Hematopoietic multipotent progenitor cell treated with erythropoietin and hydrocortisone succinate and interleukin-3 and kit ligand, for 6 days (in vitro differentiated cells): Measurements from ENCODE around the gene KRTAP10-4.
A peak's percentile ranks its signal among the peaks of the same experiment; 100 is the strongest.
"Not testable (repeated sequence)": the region's sequence is repeated elsewhere in the genome, so short reads cannot be mapped to it uniquely, and the experiment has no call there.

Source experiments
- DNase-seq: peaks from one replicate; pipeline ENCODE4 v3.0.0-alpha.2; 2015

KRTAP10-4 gene

DNA sequence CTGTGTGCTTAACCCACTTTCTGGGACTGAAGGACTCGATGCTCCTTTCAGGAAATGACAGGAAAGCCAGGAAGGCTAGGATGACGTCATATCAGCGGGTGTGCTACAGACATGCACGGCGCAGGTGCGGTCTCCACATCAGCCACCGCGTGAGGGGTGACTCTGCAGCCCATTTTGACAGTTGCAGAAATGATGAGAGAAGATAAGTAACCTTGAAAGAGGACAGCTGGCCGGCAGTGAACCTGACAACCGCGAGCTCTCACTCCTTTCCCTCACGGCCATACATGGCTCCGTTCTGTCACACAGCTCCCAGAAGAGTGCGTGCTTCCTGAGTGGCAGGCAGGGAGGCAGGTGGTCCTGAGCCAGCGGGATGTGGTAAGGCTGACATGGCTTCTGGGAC is 8.5 kb downstream of the KRTAP10-4 start:
- no peak for DNase-seq

DNA sequence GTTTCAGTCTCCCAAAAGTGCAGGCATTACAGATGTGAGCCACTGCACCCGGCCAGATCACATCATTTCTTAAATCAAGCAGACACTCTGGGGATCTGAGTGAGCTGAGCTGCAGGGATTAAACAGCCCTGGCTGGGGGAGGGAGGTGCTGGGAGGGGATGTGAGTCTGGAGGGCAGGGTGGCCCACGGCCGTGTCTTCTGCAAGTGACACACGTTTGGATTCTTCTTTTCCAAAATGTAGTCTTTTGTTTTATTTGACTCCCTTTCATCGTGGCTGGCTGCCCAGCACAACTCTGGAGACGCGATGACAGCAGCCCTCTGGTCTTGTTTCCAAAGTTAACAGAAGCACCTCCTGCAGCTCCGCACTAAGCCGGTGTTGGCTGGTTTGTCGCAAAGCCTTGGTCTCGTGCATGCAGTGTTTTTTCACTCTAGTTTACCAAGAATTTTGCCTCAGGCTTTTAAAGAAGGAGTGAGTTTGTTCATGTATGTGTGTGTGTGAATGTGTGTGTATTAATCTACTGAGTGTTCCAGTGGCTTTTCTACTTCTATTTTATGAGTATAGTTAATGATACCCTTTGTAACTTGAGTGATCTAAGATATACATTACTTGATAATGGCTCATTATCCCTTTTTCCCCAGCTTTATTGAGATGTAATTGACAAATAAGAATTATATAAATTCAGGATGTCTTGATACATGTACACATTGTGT is 9.7 kb downstream of the KRTAP10-4 start:
- DNase-seq, result no peak

DNA sequence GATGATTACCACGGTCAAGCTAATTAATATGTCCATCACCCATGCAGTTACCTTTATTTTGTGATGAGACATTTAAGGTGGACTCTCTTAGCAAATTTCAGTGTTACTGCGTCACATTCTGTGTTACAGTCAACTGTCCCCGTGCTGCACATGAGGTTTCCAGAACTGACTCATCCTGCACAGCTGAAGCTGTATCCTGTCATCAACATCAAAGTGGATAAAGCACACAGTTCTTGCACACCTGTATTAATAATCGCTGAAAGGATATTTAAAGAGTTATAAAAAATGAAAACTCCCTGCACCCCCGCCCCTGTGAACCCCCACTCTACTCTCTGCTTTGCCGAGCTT is 10.2 kb downstream of the KRTAP10-4 start:
- no peak for DNase-seq

DNA sequence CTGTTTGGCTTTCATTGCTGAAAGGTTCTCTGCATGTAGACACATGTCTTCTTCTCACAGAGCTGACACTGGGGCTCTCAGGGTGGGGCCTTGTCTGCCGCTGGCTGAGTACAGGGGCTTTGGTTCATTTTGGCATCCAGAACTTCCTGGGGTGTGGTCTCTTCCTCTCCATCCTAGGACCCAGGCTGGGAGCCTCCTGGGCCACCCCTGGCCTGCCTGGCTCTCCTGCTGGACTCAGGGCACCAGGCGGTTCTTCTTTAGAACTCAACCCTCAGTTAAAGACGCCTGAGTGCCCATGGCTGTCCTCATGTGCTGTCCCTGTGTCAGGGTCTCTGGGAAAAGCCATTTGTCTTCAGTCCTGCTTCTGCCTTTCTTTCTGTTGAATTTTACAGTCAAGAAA is 12.4 kb downstream of the KRTAP10-4 start:
- DNase-seq, result no peak

DNA sequence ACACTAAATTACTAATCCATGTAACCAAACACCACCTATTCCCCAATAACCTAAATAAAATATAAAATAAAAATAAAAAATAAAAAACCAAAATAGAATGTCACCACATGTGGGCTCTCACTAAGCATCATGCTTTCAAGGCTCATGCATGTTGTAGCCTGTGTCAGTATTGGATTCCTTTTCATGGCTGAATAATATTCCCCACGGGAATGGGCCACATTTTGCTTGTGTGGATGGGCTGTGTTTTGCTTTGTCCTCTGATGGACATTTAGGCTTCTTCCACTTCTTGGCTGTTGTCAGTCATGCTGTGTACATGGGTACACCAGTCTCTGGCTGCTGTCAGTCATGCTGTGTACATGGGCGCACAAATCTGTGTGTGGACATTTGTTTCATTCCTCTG is 15.6 kb downstream of the KRTAP10-4 start:
- no peak for DNase-seq

DNA sequence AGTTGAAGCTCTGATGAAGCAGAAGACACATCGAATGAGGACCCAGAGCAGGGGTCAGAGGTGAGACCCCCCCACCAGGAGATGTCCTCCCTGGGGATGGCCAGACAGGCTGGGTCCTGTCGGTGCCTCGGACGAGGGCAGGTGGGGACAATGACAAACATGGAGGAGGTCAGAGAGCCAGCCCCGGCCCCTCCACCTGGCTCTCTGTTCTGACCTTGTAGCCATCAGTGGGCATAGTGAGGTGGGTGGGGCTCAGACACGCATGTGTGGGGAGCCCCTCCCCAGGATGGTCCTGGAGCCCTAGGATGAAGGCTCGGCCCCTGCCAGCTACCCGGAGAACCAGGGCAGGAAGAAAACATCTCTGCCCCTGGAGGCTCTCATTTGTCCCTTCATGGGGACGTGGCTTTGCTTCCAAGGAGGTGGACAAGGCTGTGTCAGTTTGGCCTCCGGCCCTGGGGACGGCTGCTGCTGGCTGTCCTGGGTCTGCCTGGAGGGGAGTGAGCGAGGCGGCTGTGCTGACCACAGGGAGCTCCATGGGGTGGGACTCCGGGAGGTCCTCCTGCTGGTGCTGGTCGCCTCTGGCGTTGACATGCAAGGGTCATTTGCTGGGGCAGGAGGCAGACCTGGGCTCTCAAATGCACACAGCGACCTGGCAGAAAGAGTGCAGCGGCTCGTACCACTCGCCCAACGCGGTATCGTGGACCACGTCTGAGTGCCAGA is 16.2 kb downstream of the KRTAP10-4 start:
- no peak for DNase-seq

DNA sequence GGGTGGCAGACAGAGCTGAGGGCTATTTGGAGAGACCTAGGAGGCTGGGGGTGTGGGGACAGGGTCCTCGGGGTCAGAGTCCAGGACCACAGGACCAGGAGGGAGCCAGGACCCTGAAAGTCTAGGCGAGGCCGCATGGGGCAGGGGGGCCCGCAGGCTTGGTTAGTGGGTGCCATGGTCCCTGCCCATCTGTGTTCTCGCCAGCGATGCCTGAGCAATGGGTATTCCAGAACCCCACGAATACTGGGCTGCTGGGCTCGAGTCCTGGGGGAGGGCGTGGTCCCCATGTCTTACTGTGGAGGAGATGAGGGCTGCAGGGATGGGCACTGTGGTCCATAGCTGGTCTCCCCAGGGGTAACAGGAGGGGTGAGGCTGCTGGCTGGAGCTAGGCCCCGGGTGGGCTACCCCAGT is 16.8 kb downstream of the KRTAP10-4 start:
- DNase-seq, result no peak

DNA sequence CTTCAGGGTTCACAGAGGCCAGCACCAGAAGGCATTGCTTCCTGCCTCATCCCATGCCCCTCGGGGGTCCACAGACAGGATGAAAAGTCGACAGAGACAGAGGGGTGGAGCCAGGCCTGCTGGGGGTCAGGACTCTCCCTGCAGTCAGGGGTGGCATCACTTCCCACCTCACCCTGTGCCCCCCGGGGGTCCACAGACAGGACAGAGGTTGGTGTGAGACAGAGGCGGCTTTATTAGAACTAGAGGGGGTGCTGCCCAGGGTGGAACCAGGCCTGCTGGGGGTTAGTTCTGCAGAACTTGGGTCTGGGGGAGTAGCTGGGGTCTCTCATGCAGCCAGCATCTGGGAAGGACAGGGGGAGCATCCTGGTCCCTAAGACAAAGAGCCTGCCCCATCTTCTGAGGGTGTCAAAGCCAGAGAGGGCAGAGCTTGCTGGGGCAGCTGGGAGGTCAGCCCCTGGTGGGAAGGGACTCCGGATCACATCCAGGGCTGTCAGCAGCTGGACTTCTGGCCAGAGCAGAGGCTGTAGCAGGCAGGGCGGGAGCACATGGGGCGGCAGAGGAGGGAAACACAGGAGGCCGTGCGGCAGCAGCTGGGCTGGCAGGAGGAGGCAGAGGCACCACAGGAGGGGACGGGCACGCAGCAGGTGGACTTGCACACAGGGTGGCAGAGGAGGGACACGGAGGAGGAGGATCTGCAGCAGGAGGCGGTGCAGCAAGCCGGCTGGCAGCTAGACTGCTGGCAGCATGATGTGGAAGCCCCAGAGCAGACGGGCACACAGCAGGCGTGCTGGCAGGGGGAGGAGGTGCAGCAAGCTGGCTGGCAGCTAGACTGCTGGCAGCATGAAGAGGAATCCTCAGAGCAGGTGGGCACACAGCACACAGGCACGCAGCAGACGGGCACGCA is 17.6 kb downstream of the KRTAP10-4 start:
- DNase-seq, result not testable (repeated sequence)

DNA sequence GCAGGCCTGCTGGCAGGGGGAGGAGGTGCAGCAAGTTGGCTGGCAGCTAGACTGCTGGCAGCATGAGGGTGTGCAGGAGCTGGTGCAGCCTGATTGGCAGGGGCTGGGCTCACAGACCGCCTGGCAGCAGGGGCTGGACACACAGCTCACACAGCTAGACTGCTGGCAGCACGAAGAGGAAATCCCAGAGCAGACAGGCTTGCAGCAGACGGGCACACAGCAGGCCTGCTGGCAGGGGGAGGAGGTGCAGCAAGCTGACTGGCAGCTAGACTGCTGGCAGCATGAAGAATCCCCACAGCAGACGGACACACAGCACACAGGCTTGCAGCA is 18.2 kb downstream of the KRTAP10-4 start:
- not testable (repeated sequence) for DNase-seq

DNA sequence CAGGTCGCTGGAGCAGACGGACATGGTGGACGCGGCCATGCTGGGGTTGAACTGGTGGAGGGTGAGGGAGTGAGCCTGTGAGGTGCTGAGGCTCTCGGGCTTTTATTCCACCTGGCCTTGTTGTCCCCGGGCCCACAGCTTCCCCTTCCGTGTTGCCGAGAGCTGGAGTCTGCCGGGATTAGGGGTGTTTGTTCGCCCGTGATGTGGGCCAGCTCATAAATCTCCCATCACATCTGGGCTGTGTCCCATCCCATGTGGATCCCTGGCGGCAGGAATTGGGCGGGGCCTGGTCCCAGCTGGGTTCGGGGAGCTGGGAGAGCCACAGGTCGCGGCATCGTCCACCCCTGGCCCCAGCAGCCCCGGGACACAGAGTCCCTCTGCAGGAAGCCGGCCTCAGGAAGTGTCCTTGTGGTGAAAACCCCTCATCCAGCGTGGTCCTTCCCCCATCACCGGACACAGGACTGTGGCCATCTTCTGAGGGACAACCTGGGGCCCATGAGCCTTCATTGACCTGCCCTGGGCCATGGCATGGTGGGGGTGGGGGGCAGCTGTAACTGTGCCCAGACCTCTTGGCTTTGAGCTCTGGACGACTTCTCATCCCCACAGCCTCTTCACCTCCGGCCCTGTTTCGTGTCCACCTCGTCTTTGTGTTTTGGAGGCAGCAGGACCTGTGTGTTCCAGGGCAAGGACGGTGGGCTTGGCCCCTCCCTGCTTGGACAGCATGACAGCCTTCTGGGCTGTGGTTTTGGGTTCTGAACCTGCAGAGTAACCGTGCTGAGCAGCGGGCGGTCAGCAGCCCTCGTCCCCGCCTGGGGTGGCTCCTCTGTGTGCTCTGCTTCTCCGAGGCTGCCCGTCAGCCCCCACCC is 19.1 kb downstream of the KRTAP10-4 start, which contains the start of gene KRTAP10-6:
Gene KRTAP10-6, minus strand, starts transcription at position 60 of the 866 bp plus-strand sequence. Its CDS starts 21 bp downstream, at position 39.
- no peak for DNase-seq

DNA sequence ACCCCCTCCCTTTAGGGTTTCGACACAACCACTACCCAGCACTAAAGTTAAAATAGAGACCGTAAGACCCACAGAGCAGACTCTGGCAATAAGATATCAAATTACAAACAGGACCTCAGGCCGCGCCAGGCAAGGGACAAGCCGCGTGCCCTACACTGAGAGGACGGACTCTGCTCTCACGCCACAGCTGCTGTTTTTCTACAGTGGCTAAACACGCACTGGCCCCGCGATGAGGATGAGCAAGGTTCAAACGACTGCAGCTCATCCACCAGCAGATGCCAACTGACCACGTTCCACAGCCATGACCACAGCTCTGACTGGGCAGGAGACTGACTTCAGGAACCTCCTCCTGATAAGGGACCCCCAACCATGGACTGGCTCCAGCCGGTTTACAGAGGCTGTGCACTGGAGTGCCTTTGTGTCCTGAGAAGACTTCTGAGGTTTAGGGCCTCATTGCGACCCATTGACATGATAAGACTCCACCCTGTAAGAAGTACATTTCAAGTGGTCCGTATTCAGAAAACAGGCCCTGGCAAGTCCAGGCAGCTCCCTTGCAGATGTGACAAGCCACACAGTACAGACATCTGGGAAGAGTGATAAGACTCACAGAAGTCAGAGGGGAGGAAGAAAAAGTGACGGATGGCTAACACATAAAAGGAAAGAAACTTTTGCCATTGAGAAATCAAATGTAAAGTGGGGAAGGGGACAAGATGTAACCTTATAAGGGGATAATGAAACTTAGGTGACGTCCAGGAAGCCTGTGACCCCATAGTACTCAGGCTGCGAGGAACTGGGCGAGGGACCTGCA is 20.3 kb downstream of the KRTAP10-4 start:
- DNase-seq, result peak; percentile 94

DNA sequence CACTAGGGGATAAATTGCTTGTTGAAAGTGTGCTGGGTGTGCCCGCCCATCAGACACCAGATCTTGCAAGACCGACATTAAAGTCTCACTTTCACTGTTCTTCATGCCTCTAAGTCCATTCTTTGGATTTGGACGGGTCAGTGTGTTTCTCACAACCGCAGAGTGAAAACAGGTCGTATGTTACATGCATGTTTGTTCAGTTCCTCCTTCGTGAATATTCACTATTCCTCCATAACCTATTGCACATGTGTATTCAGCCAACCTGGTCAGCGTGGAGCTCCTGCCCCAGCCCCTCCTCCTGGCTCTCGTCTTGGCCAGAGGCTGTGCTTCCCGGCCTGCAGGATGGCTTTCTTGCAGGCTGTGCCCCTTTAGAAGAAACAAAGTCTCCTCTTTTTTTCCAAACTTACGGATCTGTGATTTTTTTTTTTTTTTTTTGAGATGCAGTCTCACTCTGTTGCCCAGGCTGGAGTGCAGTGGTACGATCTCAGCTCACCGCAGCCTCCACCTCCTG is 20.9 kb downstream of the KRTAP10-4 start:
- no peak for DNase-seq

DNA sequence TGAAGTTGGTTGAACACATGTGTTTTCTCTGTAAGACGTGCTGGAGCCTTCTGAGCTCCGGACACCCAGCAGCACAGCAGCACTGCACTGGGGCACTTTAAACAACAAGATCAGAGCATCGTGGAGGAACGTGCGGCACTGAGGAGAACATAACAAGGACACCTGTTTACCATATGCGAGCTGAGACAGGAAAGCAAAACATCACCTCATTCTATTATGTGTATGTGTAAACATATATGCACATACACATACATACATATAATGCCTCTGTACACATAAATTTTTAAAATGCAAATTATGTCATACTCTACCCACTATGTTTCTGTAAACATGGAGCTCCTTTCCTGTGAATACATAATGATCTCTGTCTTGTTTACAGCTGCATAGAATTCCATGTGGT is 22.0 kb downstream of the KRTAP10-4 start:
- no peak for DNase-seq

DNA sequence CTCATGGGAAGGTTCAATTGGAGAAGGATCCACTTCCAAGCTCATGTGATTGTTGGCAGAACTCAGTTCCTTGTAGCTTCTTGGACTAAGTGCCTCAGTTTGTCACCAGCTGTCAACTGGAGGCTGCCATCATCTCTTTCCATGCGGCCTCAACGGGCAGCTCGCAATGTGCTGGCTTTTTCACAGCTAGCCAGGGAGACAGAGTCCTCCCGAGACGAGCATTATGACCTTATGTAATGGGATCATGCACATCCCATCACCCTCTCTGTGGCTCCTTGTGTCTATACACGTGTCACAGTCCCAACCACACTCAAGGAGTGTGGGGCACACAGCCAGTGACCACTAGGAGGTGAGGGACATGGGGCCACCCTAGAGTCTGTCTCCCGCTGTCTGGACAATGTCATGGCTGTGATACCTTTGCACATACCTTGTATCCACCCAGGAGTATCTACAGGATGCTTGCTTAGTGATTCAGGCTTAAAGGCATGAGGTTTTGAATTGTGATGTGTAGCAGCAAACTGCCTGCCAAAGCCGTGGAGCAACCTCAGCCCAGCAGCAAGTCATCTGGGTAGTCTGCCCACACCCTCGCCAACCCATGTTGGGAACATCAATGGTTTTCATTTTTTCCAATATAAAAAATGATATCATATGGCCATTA is 22.7 kb downstream of the KRTAP10-4 start:
- DNase-seq, result no peak

DNA sequence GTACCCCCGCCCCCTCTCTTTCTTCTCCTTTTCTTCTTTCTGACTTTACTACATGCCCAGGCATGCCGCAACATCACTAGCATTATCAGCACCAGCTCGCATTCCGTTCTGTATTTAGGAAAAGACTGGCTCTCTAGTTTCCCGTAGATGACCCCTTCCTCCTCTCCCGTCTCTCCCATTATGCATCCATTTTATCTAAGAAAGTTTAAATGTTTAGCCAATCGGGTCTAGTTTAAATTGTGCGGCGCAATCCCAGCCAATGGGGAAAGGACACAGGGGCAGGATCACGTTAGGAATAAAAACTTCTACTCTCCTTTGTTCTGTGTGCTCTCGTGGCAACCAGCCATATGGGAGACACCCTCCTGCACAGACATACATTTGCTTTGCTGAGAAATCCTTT is 24.5 kb downstream of the KRTAP10-4 start:
- no peak for DNase-seq

DNA sequence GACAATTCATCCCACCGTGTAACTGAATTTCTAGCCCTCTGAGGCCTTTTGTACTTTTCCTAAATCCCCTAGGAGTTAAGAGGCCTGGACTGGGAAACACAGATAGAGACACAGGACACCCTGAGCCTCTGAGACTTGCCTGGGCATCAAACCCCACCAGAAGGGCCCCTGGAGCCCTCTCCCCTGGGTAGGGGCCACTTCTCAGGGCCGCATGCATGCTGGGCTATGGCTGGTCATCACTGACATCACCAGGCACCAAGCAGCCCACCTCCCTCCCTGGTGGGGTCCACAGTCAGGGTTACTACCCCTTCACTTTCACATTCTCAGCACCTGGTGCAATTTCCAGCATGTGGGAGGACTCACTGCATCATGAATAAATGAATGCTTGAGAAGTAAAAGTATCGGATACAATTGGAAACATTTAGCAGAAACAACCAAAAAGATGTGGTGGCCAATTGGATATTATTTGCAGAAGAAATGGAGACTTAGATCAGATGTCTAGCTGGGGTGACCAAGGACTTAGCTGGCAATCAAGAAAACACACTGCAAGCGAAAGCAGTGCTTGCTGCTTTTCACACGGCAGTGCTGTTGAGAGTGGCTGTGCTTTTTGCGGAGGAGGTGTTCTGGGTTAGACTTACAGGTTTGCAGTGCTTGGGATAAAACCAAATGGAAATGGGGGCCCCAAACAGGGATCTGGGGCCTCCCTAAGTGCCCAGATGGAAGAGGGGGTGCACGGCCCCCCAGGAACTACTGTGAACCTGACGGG is 25.9 kb downstream of the KRTAP10-4 start:
- DNase-seq, result no peak

DNA sequence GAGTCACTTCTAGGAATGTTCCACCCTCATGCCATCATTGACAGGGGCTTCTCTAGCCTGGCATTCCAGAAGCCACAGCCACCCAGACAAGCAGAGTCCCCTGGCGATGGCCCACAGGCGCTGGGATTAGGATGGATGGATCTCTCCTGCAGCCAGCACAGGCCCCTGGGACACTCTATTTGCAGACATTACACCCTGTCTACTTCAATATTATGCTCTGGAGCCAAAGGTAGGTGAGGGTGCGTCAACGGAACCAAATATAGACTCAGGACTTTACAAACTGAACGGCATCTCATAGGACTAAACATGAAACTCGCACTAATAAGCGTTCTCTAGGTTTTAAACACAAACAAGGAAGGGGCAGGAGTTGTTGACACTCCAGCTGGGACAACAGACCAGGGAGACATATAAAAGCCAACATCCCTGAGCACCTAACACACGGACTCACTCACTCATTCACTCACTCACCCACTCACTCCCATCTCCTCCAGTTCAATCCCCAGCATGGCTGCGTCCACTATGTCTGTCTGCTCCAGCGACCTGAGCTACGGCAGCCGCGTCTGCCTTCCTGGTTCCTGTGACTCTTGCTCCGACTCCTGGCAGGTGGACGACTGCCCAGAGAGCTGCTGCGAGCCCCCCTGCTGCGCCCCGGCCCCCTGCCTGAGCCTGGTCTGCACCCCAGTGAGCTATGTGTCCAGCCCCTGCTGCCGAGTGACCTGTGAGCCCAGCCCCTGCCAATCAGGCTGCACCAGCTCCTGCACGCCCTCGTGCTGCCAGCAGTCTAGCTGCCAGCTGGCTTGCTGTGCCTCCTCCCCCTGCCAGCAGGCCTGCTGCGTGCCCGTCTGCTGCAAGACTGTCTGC is 26.8 kb downstream of the KRTAP10-4 start, which contains the start of gene KRTAP10-7:
Gene KRTAP10-7, plus strand, starts transcription at position 480 of the 861 bp plus-strand sequence. Its CDS starts 25 bp downstream, at position 505.
- not testable (repeated sequence) for DNase-seq

DNA sequence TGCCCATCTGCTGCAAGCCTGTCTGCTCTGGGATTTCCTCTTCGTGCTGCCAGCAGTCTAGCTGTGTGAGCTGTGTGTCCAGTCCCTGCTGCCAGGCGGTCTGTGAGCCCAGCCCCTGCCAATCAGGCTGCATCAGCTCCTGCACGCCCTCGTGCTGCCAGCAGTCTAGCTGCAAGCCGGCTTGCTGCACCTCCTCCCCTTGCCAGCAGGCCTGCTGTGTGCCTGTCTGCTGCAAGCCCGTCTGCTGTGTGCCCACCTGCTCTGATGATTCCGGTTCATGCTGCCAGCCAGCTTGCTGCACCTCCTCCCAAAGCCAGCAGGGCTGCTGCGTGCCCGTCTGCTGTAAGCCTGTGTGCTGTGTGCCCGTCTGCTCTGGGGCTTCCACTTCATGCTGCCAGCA is 27.6 kb downstream of the KRTAP10-4 start:
- not testable (repeated sequence) for DNase-seq
